ENCODE measurements around the gene C9orf153. TPM values are rescaled to one million over a fixed set of nuclear protein-coding genes. Genes with fewer than 3 reads are reported as not detected.

Gene C9orf153
- total and polyA plus RNA-seq, 2 of the 13 experiments (the other 11 are each of a cell fraction or from before 2014, with no cell fraction given), result 0.17 to 0.44 TPM

DNA sequence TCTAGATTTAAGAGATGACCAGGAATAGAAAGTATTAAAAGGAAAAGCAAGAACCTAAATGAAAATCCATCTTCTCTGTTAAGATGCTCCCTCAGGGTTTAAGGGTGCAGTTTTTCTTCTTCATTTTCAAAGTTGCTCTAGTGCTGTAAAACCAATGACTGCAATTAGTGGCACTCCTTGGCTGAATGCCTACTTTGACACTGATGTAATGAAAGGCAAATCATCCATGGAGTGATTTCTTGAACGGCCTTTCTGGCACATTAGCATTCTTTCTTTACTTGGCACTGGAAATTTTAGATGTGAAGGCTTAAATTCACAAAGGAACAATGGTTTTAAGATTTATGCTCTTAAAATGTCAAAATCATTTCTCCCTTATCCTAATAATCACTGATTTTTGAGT lies 42.2 kb upstream of the C9orf153 start:
- no peak for DNase-seq (ENCODE audit: low spot score)
- intact Hi-C loops (cut with micrococcal nuclease; ENCODE audit: unreplicated experiment), result no loop called here
- no peaks in the 10 kb centered on the region for H3K4me1 ChIP-seq (ENCODE audit: insufficient read depth, low read length)
- no peak overlapping the region for H3K27ac ChIP-seq (ENCODE audit: extremely low read length, insufficient read depth, low read length)
- no peaks in the 10 kb centered on the region for H4K20me1 ChIP-seq (ENCODE audit: insufficient read depth, low read length)
- WGBS (ENCODE audit: low lambda C conversion rate), result 85% methylated on average over 1 of the region's 1 CpG
- no TSS peak for BruUV-seq (replicated peaks)
- H3K36me3 ChIP-seq (replicated peaks in 1 of 2; ENCODE audit: control insufficient read depth in 1 of 2, insufficient read depth in 2 of 2, low read length in 2 of 2), result peaks cover 15 to 76% of the 10 kb centered on the region in 2 experiments
- H3K4me2 ChIP-seq (ENCODE audit: low read depth, low read length), result no peak overlapping the region
- H3K27me3 ChIP-seq (ENCODE audit: control insufficient read depth in 1 of 2, insufficient read depth in 2 of 2, low read length in 2 of 2), result no peaks in the 10 kb centered on the region
- in situ Hi-C loops (cut with HindIII; ENCODE audit: extremely low pct_ligation_motif_present, low pct_unique_long_range_greater_than_20kb), result no loop called here
- no peaks in the 10 kb centered on the region for H3K9me3 ChIP-seq (ENCODE audit: low read length)
- H2AFZ ChIP-seq (ENCODE audit: low read length), result no peak overlapping the region
- FAIRE-seq, result no peak
- no peak for ATAC-seq
- no peak overlapping the region for H3K9ac ChIP-seq (ENCODE audit: insufficient read depth, low read depth, low read length)
- no peaks in the 10 kb centered on the region for H3K79me2 ChIP-seq (ENCODE audit: insufficient read depth, low read length)
- POLR2A ChIA-PET, result no interaction called here
- CTCF ChIA-PET (ENCODE audit: low intra/inter-chr PET ratio, low total read pairs), result no interaction called here
- H3K4me3 ChIP-seq (replicated peaks in 1 of 3; ENCODE audit: insufficient read depth in 1 of 3, low read depth in 2 of 3, low read length in 3 of 3), result no peak overlapping the region
- TF ChIP-seq SUZ12 (IDR thresholded peaks at IDR 0.05; ENCODE audit: low read depth, low read length), result no peak
- TF ChIP-seq ZNF274 (CRISPR knock-in tag; IDR thresholded peaks at IDR 0.05), result no peak
- no peak for TF ChIP-seq ZNF607 (CRISPR knock-in tag; IDR thresholded peaks at IDR 0.05; ENCODE audit: borderline replicate concordance)
- TF ChIP-seq RARG (CRISPR knock-in tag; IDR thresholded peaks at IDR 0.05; ENCODE audit: low read depth), result no peak
- no peak for TF ChIP-seq ZBTB4 (CRISPR knock-in tag; IDR thresholded peaks at IDR 0.05; ENCODE audit: borderline replicate concordance)
- TF ChIP-seq SP2 (CRISPR knock-in tag; IDR thresholded peaks at IDR 0.05), result no peak
- no peak for TF ChIP-seq MXD4 (CRISPR knock-in tag; IDR thresholded peaks at IDR 0.05)
- no peak for TF ChIP-seq DNMT3B (CRISPR knock-in tag; conservative IDR thresholded peaks at IDR 0.05)
- TF ChIP-seq ZNF740 (CRISPR knock-in tag; IDR thresholded peaks at IDR 0.05), result no peak
